ENCODE data around the gene ANKRD10.

ANKRD10 gene

GRCh38 chr13:110914331-110915056, 375 bp downstream of the ANKRD10 start:
- peak; percentile 84 for DNase-seq (ENCODE audit: low spot score)

DNA sequence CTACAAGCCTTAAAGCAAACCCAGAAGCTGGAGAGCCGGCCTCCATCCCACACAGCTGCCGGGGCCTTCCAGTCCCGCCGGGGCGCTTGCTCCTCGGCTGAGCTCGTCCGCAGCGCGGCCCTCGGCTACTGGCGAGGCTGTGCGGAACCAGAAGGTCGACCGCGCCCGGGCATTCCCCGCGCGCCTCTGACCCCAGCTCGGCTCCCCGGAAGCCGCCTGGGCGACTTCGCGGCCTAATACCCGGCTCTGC, 863 bp downstream of the ANKRD10 start:
- DNase-seq (ENCODE audit: low spot score): no peak

GRCh38 chr13:110913322-110914080, 1.4 kb downstream of the ANKRD10 start:
- DNase-seq (ENCODE audit: low spot score): peak; percentile 41

GRCh38 chr13:110912651-110913051, 2.2 kb downstream of the ANKRD10 start:
- DNase-seq (ENCODE audit: low spot score): no peak

DNA sequence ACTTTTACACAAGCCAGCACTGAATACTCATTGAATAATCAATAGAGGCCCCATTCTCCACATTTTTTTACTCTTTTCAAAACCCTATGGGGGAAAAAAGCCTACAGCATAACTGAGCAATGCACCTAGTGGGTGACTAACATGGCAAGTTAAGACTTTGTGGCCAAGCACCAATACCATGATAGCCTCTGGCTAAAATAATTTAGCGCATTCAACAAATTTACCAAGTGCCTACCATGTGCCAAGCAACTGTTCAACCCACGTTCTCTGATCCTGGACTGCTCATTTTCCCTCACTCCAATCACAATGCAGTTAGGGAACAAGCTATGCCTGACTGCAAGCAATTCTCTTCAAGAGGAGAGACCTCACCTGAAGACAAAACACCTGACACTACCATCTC, 3.0 kb downstream of the ANKRD10 start:
- DNase-seq (ENCODE audit: low spot score): no peak

- DNase-seq (ENCODE audit: low spot score): no peak
Observed at GRCh38 chr13:110910013-110910890, 4.6 kb downstream of the ANKRD10 start.

GRCh38 chr13:110907951-110908898, 6.6 kb downstream of the ANKRD10 start:
- DNase-seq (ENCODE audit: low spot score): no peak

- DNase-seq (ENCODE audit: low spot score): no peak
Observed at GRCh38 chr13:110907301-110907700, 7.6 kb downstream of the ANKRD10 start.

DNA sequence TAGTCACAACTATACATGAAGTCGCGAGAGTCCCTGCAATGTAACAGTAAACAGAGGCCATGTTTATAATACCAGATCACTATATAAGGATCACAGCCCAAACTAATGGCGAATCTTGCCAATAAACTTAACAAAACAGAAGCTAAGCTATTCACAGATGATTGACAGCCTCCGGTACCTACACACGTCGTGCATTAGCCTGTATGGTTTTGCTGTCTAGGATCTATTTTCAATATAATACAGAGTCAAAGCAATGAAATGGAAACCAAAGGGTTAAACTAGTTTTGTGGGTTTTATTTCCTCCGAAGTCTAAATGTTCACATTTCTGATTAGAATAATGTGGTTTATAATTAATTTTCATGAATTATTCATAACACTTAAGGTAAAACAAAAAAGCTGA, 10.1 kb downstream of the ANKRD10 start:
- no peak for DNase-seq (ENCODE audit: low spot score)

GRCh38 chr13:110902370-110902769, 12.5 kb downstream of the ANKRD10 start:
- DNase-seq (ENCODE audit: low spot score): no peak

DNA sequence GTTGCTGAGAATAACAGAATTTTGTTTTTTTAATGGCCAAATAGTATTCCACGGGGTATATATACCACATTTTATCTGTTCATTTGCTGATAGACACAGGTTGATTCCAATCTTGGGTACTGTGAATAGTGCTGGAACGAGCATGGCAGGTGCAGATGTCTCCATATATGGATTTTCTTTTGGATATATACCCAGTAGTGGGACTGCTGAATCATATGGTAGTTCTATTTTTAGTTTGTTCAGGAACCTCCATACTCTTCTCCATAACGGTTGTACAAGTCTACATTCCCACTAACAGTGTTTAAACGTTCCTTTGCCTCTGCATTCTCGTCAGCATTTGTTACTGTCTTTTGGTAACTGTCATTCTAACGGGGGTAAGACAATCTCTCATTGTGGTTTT, 17.3 kb downstream of the ANKRD10 start:
- no peak for DNase-seq (ENCODE audit: low spot score)

- no peak for DNase-seq (ENCODE audit: low spot score)
Observed at GRCh38 chr13:110897014-110897413, 17.9 kb downstream of the ANKRD10 start.

GRCh38 chr13:110894086-110894485, 20.8 kb downstream of the ANKRD10 start:
- no peak for DNase-seq (ENCODE audit: low spot score)

DNA sequence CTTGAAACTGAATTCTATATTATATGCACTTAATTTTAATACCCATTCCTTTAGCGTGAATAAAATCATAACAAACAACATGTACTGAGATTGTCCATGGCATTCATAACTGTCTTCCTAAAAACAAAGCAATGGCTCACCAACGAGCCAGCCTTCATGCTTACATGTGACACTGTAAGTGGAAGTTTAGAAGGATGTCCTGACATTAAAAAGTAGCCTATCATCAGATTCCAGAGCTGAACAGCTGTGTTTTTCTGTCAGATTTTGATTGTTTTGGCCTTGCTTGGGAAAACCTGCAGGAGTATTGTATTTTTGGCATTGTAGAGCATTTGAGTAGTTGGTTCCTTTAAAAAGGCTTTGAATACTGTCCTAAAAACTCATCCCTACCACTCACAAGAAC, 21.3 kb downstream of the ANKRD10 start:
- DNase-seq (ENCODE audit: low spot score): no peak

DNA sequence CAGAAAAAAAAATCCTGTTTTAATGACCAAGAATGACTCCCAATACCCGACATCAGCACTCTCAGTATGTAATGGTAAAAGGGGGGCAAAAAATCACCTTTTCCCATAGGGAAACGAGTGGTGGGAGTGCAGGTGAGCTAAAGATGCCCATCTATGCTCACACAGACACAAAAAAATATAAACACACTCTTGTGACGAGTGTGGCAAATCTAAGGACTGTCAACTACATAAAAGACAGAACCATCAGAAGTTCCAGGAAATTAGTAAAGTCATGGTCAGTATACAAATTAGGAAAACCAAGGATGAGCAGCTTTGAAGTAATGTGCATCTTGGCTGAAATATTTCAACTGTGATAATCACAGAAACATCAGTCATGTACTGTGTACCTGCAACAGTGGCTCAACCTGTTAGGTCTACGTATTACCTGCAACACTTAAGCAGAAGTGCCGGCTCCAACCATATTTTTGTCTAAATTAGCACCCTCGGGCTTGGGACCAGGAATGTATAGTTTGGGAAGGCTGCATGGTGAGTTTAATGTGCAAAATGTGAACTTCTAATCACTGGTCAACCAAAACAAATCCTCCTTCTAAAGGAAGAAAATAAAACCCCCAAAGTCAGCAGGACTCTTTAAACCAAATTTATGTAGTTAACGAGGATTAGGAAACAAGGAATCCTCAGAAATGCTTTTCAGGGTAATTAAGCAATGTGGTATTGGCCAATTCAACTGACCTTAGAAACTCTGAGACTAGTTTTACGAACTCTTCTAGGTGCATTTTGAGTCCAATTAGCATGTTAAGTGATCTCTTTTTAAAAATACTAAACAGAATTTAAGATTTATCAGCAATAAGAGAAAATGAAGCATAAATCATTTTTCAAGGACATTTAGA, 24.3 kb downstream of the ANKRD10 start:
- no peak for DNase-seq (ENCODE audit: low spot score)

- no peak for DNase-seq (ENCODE audit: low spot score)
Observed at GRCh38 chr13:110888390-110888789, 26.5 kb downstream of the ANKRD10 start.

DNA sequence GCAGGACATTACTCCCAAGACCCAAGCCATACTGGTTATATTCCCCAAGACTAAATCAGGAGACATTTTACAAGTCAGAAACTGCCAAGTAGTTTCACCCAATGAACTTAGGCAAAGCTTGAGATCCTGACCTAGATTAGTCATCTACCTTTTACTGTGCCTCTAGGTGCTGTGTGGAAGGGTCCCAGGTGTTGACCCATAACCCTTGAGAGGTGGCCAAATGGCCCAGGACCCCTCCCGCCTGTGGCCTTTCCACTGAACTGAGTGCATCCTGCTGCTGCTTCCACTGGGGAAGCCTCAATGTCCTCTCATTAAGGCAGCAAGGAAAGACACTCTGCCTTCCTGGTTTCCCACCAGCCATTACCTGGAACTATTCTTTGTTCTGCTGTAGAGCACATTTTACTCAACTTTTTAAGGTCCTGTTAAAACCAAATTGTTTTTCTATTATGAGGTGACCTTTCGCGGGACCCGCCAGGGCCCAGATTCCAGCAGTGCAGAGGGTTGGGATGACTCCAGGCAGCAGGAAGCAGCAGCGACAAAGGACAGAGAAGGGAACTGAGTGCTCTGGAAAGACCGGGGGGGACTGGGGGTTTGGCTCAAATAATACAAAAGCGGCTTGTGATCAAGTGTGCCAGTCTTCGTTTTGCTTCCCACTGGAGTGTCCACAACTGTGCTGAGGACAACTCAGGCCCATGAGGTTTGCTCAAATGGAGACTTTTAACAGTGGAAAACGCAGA, 27.1 kb downstream of the ANKRD10 start:
- no peak for DNase-seq (ENCODE audit: low spot score)

GRCh38 chr13:110886870-110887596, 27.8 kb downstream of the ANKRD10 start:
- no peak for DNase-seq (ENCODE audit: low spot score)

Data from germinal center (tissue), 1 donor.